GM19328 (cell line): ENCODE measurements around the gene SRSF7.
"Not testable (repeated sequence)": the region's sequence is repeated elsewhere in the genome, so short reads cannot be mapped to it uniquely, and the experiment has no call there.

ENCODE experiments used
- ATAC-seq: cut with Tn5 transposase; IDR thresholded peaks from one replicate; pipeline ENCODE4 v1.9.1; 2021; ENCODE audit warnings: mild to moderate bottlenecking, moderate library complexity; ENCODE audit not compliant: unreplicated experiment

Gene SRSF7

GRCh38 chr2:38750891-38751595 lies at the start of gene SRSF7:
Gene SRSF7 (minus strand): TSS chr2:38751361. CDS start chr2:38751256, 105 bp downstream.
- peak; percentile 65 for ATAC-seq

- no peak for ATAC-seq
These were observed 46.8 kb upstream of the SRSF7 start for GRCh38 chr2:38797953-38798352.

GRCh38 chr2:38797250-38797676 lies 46.1 kb upstream of the SRSF7 start:
- no peak for ATAC-seq

- ATAC-seq, result not testable (repeated sequence)
These were observed 43.9 kb upstream of the SRSF7 start for GRCh38 chr2:38795016-38795415.

GRCh38 chr2:38794235-38794946 lies 43.2 kb upstream of the SRSF7 start:
- no peak for ATAC-seq

GRCh38 chr2:38793511-38793910 lies 42.4 kb upstream of the SRSF7 start:
- no peak for ATAC-seq

- no peak for ATAC-seq
These were observed 41.6 kb upstream of the SRSF7 start for GRCh38 chr2:38792751-38793150.

- not testable (repeated sequence) for ATAC-seq
These were observed 41.2 kb upstream of the SRSF7 start for GRCh38 chr2:38792321-38792720.

GRCh38 chr2:38791744-38792143 lies 40.6 kb upstream of the SRSF7 start:
- no peak for ATAC-seq

GRCh38 chr2:38789691-38790090 lies 38.5 kb upstream of the SRSF7 start:
- ATAC-seq, result no peak

- ATAC-seq, result no peak
These were observed 37.1 kb upstream of the SRSF7 start for GRCh38 chr2:38788306-38788705.

- no peak for ATAC-seq
These were observed 32.4 kb upstream of the SRSF7 start for GRCh38 chr2:38783586-38783985.

- ATAC-seq, result no peak
These were observed 27.5 kb upstream of the SRSF7 start for GRCh38 chr2:38778687-38779082.

- ATAC-seq, result no peak
These were observed 25.4 kb upstream of the SRSF7 start for GRCh38 chr2:38776531-38776930.

GRCh38 chr2:38775921-38776225 lies 24.7 kb upstream of the SRSF7 start:
- ATAC-seq, result no peak

- ATAC-seq, result no peak
These were observed 24.1 kb upstream of the SRSF7 start for GRCh38 chr2:38775097-38775920.

GRCh38 chr2:38771632-38772031 lies 20.5 kb upstream of the SRSF7 start:
- no peak for ATAC-seq

GRCh38 chr2:38765551-38765950 lies 14.4 kb upstream of the SRSF7 start:
- ATAC-seq, result no peak

- ATAC-seq, result no peak
These were observed 14.0 kb upstream of the SRSF7 start for GRCh38 chr2:38765149-38765548.

- ATAC-seq, result no peak
These were observed 12.6 kb upstream of the SRSF7 start for GRCh38 chr2:38763728-38764127.

- no peak for ATAC-seq
These were observed 12.1 kb upstream of the SRSF7 start for GRCh38 chr2:38763228-38763627.

- not testable (repeated sequence) for ATAC-seq
These were observed 4.7 kb upstream of the SRSF7 start for GRCh38 chr2:38755891-38756290.
